Uterus (tissue), 2 donors: ENCODE results near the gene ESPNL.

Experiments
- POLR2A ChIP-seq, 2 donors: fragments of 450-650 bp; IDR thresholded peaks; one replicate each; pipeline ENCODE4 v1.6.1; 2016; ENCODE audit warnings: antibody characterized with exemption in 2 of 2, mild to moderate bottlenecking in 1 of 2, moderate library complexity in 1 of 2
- TF ChIP-seq, protein P1 (sequence below), 4 experiments: fragments of 200-600 bp in 2 of 4; fragments of 450-650 bp in 2 of 4; sonication (generic) in 2 of 4; IDR thresholded peaks; one replicate each; pipeline ENCODE4 v1.5.1; 2016 to 2019; ENCODE audit warnings: antibody characterized with exemption in 4 of 4, mild to moderate bottlenecking in 2 of 4, moderate library complexity in 1 of 4

DNA sequence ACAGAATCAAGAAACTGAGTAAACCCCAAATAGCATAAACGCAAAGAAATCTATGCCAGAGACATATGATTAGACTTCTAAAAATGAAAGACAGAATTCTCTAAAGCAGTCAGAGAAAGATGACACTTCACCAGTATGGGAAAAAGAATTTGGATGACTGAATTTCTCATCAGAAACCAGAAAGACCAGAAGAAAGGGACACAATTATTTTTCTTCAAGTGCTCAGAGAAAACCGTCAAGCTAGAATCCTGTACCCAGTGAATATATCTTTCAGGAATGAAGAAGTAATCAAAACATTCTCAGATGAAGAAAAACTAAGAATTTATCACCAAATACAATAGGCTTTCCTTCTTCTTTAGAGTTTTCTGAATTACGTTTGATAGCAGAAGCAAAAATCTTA lies 14.2 kb upstream of the ESPNL start:
- TF ChIP-seq, protein P1, sequence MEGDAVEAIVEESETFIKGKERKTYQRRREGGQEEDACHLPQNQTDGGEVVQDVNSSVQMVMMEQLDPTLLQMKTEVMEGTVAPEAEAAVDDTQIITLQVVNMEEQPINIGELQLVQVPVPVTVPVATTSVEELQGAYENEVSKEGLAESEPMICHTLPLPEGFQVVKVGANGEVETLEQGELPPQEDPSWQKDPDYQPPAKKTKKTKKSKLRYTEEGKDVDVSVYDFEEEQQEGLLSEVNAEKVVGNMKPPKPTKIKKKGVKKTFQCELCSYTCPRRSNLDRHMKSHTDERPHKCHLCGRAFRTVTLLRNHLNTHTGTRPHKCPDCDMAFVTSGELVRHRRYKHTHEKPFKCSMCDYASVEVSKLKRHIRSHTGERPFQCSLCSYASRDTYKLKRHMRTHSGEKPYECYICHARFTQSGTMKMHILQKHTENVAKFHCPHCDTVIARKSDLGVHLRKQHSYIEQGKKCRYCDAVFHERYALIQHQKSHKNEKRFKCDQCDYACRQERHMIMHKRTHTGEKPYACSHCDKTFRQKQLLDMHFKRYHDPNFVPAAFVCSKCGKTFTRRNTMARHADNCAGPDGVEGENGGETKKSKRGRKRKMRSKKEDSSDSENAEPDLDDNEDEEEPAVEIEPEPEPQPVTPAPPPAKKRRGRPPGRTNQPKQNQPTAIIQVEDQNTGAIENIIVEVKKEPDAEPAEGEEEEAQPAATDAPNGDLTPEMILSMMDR (IDR thresholded peaks at IDR 0.05) = no peak
- TF ChIP-seq POLR2A (IDR thresholded peaks at IDR 0.05) = no peak
